ENCODE measurements around the gene CFAP74. TPM values are rescaled to one million over a fixed set of nuclear protein-coding genes. Genes with fewer than 3 reads are reported as not detected.
A peak's percentile ranks its signal among the peaks of the same experiment; 100 is the strongest.

CFAP74 gene
- total and polyA plus RNA-seq, 12 donors, result 0.03 TPM; not detected in 11

- Histone ChIP-seq H3K36me3 (peaks cover 0 to 35% (median 0%) of the 10 kb centered on the region in 9 donors), H3K4me1 (peaks cover 14 to 100% (median 95%) of the 10 kb centered on the region in 9 donors), H3K27ac (peak overlapping the region in 2 of 10 donors; percentile 25 to 30), H3K9me3 (no peaks in the 10 kb centered on the region), H3K27me3 (no peaks in the 10 kb centered on the region), H3K4me3 (no peak overlapping the region)
- WGBS, 2 donors, result 62 to 74% methylated on average over 6 of the region's 6 CpGs
- DNase-seq, result no peak
- ATAC-seq, result peak in 5 of 8 donors; percentile 22 to 42 (median 29)
- intact Hi-C loops (cut with DNase I), result loop anchor here in 2 of 10 donors (10.0 kb wide), 1 partner anchor 47 kb away; no protein-coding TSS in a partner anchor
- TF ChIP-seq, protein P1, sequence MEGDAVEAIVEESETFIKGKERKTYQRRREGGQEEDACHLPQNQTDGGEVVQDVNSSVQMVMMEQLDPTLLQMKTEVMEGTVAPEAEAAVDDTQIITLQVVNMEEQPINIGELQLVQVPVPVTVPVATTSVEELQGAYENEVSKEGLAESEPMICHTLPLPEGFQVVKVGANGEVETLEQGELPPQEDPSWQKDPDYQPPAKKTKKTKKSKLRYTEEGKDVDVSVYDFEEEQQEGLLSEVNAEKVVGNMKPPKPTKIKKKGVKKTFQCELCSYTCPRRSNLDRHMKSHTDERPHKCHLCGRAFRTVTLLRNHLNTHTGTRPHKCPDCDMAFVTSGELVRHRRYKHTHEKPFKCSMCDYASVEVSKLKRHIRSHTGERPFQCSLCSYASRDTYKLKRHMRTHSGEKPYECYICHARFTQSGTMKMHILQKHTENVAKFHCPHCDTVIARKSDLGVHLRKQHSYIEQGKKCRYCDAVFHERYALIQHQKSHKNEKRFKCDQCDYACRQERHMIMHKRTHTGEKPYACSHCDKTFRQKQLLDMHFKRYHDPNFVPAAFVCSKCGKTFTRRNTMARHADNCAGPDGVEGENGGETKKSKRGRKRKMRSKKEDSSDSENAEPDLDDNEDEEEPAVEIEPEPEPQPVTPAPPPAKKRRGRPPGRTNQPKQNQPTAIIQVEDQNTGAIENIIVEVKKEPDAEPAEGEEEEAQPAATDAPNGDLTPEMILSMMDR (IDR thresholded peaks at IDR 0.05), result no peak
Observed at GRCh38 chr1:1881727-1882126, 121.9 kb downstream of the CFAP74 start.

DNA sequence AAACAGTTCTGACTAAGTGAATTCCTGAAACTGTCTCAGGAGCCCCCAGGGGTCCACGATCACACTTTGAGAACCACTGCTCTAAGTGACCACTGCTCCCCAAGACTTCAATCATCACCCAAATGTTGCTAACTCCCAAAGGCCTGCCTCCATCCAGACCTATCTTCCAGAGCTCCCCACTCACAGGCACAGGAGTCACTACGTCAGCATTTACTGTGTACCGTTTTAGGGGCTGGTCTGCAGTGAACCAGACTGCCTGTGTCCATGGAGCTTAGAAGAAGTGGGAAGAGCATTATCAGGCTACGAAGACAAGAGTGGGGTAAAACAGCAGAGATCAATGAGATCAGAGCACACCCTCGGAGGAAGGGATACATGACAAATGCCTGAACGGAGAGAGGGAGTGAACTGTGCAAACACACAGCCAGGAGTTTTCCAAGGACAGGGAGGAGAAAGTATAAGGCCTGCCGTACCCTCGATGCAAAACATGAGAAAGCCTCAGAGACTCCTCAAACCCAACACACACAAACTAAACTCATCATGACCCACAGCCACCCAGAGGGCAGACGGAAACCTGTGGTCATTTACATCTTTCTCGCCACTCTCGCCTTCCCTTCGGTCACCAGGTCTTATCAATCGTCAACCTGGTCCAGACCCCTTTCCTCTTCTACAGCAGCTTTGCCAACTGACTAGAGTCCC lies 122.8 kb downstream of the CFAP74 start:
- ATAC-seq (peak in 2 of 8 donors; percentile 16 to 25), DNase-seq (no peak)
- intact Hi-C loops (cut with DNase I), result loop anchor here in 2 of 10 donors (10.0 kb wide), 1 partner anchor 46 kb away; no protein-coding TSS in a partner anchor
- H3K27ac ChIP-seq, result no peak overlapping the region
- no peak overlapping the region for H3K4me3 ChIP-seq
- peaks cover 0 to 45% (median 0%) of the 10 kb centered on the region in 9 donors for H3K36me3 ChIP-seq
- TF ChIP-seq, protein P1 (IDR thresholded peaks at IDR 0.05), result no peak
- H3K27me3 ChIP-seq, result no peaks in the 10 kb centered on the region
- H3K9me3 ChIP-seq, result no peaks in the 10 kb centered on the region
- 45 to 54% methylated on average over 13 of the region's 13 CpGs for WGBS, 2 donors
- peaks cover 15 to 100% (median 95%) of the 10 kb centered on the region in 9 donors for H3K4me1 ChIP-seq

- Histone ChIP-seq H3K9me3 (no peaks in the 10 kb centered on the region), H3K4me3 (no peak overlapping the region), H3K27me3 (no peaks in the 10 kb centered on the region), H3K4me1 (peaks cover 15 to 100% (median 95%) of the 10 kb centered on the region in 9 donors), H3K27ac (no peak overlapping the region), H3K36me3 (peaks cover 0 to 49% (median 4%) of the 10 kb centered on the region in 9 donors)
- no peak for DNase-seq
- WGBS, 2 donors, result 96 to 97% methylated on average over 5 of the region's 5 CpGs
- intact Hi-C loops (cut with DNase I), result loop anchor here in 2 of 10 donors (10.0 kb wide), 1 partner anchor 45 kb away; no protein-coding TSS in a partner anchor
- ATAC-seq, result no peak
- TF ChIP-seq, protein P1 (IDR thresholded peaks at IDR 0.05), result no peak
Observed at GRCh38 chr1:1879942-1880341, 123.6 kb downstream of the CFAP74 start.

DNA sequence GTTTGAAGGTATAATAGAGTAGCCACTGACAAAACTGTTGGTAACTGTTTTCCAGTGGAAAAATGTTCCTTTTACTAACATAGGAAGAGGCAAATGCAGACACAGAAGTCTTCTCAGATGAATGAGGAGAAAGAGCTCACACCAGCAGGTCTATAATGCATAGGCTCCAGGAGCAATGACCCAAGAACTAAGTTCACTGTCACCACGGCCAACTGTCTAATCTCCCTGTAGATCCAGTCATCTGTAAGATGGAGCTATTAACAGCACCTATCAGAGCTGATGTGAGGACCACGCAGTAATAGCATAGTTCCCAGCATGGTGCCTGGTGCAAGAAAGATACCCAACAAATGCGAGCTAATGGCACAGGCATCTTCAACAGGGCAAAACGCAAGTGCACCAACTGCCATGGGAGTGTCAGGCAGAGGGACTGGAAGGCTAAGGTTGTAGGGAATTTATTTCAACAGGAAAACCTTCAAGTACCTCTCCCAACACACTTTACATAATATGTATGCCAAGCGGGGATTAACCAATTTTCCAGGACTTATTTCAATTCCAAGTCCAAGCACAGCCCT lies 125.6 kb downstream of the CFAP74 start:
- 74 to 77% methylated on average over 5 of the region's 5 CpGs for WGBS, 2 donors
- H3K36me3 ChIP-seq, result peaks cover 0 to 59% (median 4%) of the 10 kb centered on the region in 9 donors
- H3K27ac ChIP-seq, result no peak overlapping the region
- intact Hi-C loops (cut with DNase I), result no loop called here
- ATAC-seq (no peak), DNase-seq (no peak)
- no peaks in the 10 kb centered on the region for H3K9me3 ChIP-seq
- TF ChIP-seq, protein P1 (IDR thresholded peaks at IDR 0.05), result no peak
- no peak overlapping the region for H3K4me3 ChIP-seq
- H3K27me3 ChIP-seq, result no peaks in the 10 kb centered on the region
- peaks cover 19 to 99% (median 95%) of the 10 kb centered on the region in 9 donors for H3K4me1 ChIP-seq
